ENCODE results near the gene UGT2B15.

DNA sequence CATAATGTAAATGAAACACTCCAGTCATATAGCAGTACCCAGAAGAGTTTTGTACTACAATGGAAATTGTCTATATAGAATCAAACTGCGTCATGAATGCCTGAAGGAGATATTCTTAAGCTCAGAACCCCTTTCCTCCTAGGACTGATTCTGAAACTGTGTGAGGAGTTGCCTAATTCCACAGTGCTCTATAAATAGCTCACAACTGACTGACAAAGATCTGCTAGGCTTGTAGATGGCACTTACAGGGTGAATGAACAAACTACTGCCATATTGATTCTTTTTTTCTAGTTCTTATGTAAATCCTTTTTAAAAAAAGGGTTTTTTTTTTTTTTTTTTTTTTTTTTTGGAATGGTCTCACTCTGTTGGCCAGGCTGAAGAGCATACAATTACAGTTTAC lies 64.2 kb downstream of the UGT2B15 start:
- no peak for TF ChIP-seq CTCF (conservative IDR thresholded peaks at IDR 0.05)
- TF ChIP-seq ZFX (IDR thresholded peaks at IDR 0.05): no peak

Data from C4-2B (cell line).